ENCODE measurements around the gene HBD. TPM values are rescaled to one million over a fixed set of nuclear protein-coding genes. Genes with fewer than 3 reads are reported as not detected.

The HBD gene
- total and polyA plus RNA-seq, 12 donors = 0.41 to 5.3 (median 0.73) TPM; not detected in 8

DNA sequence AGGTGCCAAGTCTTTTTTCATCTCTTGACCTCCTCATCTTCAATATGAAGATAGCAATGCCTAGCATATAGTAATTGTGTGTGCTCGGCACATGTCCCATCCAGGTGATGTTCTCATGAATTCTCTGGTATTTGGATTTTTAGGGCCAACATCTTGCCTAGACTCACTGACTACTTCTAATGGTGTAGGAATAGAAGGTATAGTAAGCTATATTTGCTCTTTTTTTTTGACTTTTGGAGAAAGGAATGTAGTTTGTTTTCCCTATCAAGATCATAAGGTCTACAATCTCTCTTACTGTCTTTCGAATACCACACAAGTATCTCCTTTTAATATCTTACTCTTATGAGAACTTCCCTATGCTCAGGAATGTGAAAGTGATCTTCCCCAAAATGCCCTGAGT lies 3.2 kb downstream of the HBD start:
- Histone ChIP-seq H3K4me3 (no peak overlapping the region), H3K27me3 (peaks cover 0 to 14% (median 0%) of the 10 kb centered on the region in 7 donors), H3K4me1 (no peaks in the 10 kb centered on the region), H3K27ac (no peak overlapping the region), H3K36me3 (no peaks in the 10 kb centered on the region), H3K9me3 (no peaks in the 10 kb centered on the region)
- TF ChIP-seq, protein P1, sequence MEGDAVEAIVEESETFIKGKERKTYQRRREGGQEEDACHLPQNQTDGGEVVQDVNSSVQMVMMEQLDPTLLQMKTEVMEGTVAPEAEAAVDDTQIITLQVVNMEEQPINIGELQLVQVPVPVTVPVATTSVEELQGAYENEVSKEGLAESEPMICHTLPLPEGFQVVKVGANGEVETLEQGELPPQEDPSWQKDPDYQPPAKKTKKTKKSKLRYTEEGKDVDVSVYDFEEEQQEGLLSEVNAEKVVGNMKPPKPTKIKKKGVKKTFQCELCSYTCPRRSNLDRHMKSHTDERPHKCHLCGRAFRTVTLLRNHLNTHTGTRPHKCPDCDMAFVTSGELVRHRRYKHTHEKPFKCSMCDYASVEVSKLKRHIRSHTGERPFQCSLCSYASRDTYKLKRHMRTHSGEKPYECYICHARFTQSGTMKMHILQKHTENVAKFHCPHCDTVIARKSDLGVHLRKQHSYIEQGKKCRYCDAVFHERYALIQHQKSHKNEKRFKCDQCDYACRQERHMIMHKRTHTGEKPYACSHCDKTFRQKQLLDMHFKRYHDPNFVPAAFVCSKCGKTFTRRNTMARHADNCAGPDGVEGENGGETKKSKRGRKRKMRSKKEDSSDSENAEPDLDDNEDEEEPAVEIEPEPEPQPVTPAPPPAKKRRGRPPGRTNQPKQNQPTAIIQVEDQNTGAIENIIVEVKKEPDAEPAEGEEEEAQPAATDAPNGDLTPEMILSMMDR (IDR thresholded peaks at IDR 0.05) = no peak
- DNase-seq (no peak), ATAC-seq (no peak)
- 80 to 82% methylated on average over 2 of the region's 2 CpGs for WGBS, 2 donors
- intact Hi-C loops (cut with DNase I) = no loop called here

DNA sequence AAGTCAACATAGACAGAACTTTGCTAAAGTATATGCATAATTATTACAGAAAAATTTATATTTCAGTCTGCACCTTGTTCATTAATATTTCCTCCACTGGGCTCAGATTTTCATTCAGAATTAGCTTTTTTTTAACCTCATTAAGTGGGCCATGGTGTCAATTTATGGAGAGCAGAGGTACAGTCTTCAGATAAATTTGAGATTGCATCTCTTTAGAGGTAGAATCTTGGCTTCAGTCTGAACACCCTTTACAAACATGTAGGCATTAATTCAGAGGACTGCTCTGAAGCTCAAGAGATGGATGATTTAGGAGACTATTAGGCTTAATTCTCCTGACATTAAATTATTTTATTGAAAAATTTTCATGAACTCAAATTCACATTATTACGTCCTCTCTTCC lies 4.0 kb downstream of the HBD start:
- no peak overlapping the region for H3K27ac ChIP-seq
- intact Hi-C loops (cut with DNase I) = no loop called here
- H3K9me3 ChIP-seq = no peaks in the 10 kb centered on the region
- ATAC-seq = no peak
- H3K4me3 ChIP-seq = no peak overlapping the region
- no peaks in the 10 kb centered on the region for H3K36me3 ChIP-seq
- WGBS, 2 donors = 88 to 91% methylated on average over 1 of the region's 1 CpG
- no peak for DNase-seq
- no peaks in the 10 kb centered on the region for H3K4me1 ChIP-seq
- H3K27me3 ChIP-seq = peaks cover 0 to 14% (median 0%) of the 10 kb centered on the region in 7 donors
- TF ChIP-seq, protein P1 (IDR thresholded peaks at IDR 0.05) = no peak

DNA sequence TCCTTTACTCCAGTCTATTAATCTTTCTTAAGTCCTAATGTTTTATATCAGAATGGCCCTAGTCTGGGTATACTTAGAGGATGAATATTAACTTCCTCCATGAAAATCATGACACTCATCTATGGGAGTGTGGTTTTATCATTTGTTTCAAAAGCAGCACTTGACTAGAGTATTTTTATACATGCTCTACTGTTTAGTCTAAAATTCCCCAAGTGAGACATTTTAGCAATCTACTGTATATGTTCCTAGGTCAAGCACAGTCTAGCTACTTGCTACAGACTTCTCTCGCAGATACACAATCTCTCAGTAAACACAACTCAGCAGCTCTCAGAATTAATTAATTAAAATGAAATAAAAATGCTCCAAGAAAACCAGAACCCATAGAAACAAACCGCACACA lies 4.5 kb downstream of the HBD start:
- H3K36me3 ChIP-seq = no peaks in the 10 kb centered on the region
- no peak overlapping the region for H3K4me3 ChIP-seq
- 86 to 93% methylated on average over 2 of the region's 2 CpGs for WGBS, 2 donors
- DNase-seq = no peak
- ATAC-seq = no peak
- intact Hi-C loops (cut with DNase I) = no loop called here
- H3K4me1 ChIP-seq = no peaks in the 10 kb centered on the region
- no peak overlapping the region for H3K27ac ChIP-seq
- no peaks in the 10 kb centered on the region for H3K9me3 ChIP-seq
- peaks cover 0 to 14% (median 0%) of the 10 kb centered on the region in 7 donors for H3K27me3 ChIP-seq
- TF ChIP-seq, protein P1 (IDR thresholded peaks at IDR 0.05) = no peak

DNA sequence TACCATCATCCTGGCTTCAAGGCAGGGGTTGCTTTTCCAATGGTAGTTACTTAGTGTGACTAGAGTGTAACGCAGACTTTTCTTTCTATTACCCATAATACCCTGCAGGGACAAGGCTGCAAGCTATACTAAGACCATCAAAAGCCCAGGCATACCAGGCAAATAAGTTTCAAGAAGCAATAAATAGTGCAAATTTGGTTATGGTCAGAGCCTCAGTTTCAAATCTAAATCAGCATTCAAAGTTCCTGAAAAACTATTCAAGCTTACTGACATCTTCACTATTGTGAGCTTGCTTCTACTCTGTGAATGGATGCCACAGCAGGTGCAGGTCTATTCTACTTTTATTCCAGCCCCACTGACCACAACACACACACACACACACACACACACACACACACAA lies 4.9 kb downstream of the HBD start:
- H3K4me3 ChIP-seq = no peak overlapping the region
- DNase-seq (no peak), ATAC-seq (no peak)
- no peak overlapping the region for H3K27ac ChIP-seq
- H3K4me1 ChIP-seq = no peaks in the 10 kb centered on the region
- WGBS, 2 donors = 89 to 100% methylated on average over 1 of the region's 1 CpG
- TF ChIP-seq, protein P1 (IDR thresholded peaks at IDR 0.05) = no peak
- H3K27me3 ChIP-seq = peaks cover 0 to 12% (median 0%) of the 10 kb centered on the region in 7 donors
- H3K9me3 ChIP-seq = no peaks in the 10 kb centered on the region
- no peaks in the 10 kb centered on the region for H3K36me3 ChIP-seq
- intact Hi-C loops (cut with DNase I) = no loop called here
